DND-41 (cell line): ENCODE measurements around the gene ERGIC1.

Source experiments
- ATAC-seq: fragments of 200-7000 bp; cut with Tn5 transposase; 3 replicates; pipeline ENCODE4 v1.9.1; 2021; ENCODE audit warnings: low read depth; ENCODE audit not compliant: insufficient read depth
- DNase-seq: peaks from one replicate; pipeline ENCODE4 v3.0.0-alpha.2; 2020
- H2AFZ ChIP-seq: 2 replicates; pipeline ENCODE4 v1.6.0; 2012; ENCODE audit warnings: low read depth, low read length
- H3K27ac ChIP-seq: 2 replicates; pipeline ENCODE4 v1.5.1; 2012; ENCODE audit warnings: low read length, inconsistent platforms
- H3K27me3 ChIP-seq: fragments of 200-600 bp; sonication (generic); 2 replicates; pipeline ENCODE4 v1.6.0; 2012; ENCODE audit warnings: low read length, mild to moderate bottlenecking, inconsistent platforms; ENCODE audit not compliant: insufficient read depth, poor library complexity
- H3K36me3 ChIP-seq: 2 replicates; pipeline ENCODE4 v1.5.1; 2012; ENCODE audit warnings: low read length, inconsistent platforms; ENCODE audit not compliant: insufficient read depth
- H3K4me1 ChIP-seq: 2 replicates; pipeline ENCODE4 v1.5.1; 2012; ENCODE audit warnings: mild to moderate bottlenecking, low read length; ENCODE audit not compliant: insufficient read depth
- H3K4me2 ChIP-seq: 2 replicates; pipeline ENCODE4 v1.6.0; 2012; ENCODE audit warnings: mild to moderate bottlenecking, moderate library complexity, low read length, inconsistent platforms; ENCODE audit not compliant: insufficient read depth
- H3K4me3 ChIP-seq, 2 experiments: fragments of 200-600 bp in 1 of 2; shearing (Covaris generic) in 1 of 2; 2 replicates each; pipeline ENCODE4 v1.5.1; 2012 to 2016; ENCODE audit warnings: inconsistent platforms in 2 of 2, low read length in 2 of 2, mild to moderate bottlenecking in 2 of 2, low read depth in 1 of 2, moderate library complexity in 1 of 2
- H3K79me2 ChIP-seq: 2 replicates; pipeline ENCODE4 v1.6.0; 2012; ENCODE audit warnings: low read length, inconsistent platforms; ENCODE audit not compliant: insufficient read depth
- H3K9ac ChIP-seq: 2 replicates; pipeline ENCODE4 v1.6.0; 2012; ENCODE audit warnings: low read depth, mild to moderate bottlenecking, inconsistent platforms, low read length, moderate library complexity
- H3K9me3 ChIP-seq: 2 replicates; pipeline ENCODE4 v1.5.1; 2012; ENCODE audit warnings: low read length, moderate library complexity, mild to moderate bottlenecking, inconsistent platforms; ENCODE audit not compliant: insufficient read depth, severe bottlenecking
- H4K20me1 ChIP-seq: 2 replicates; pipeline ENCODE4 v1.6.0; 2012; ENCODE audit warnings: low read length; ENCODE audit not compliant: insufficient read depth
- EZH2 ChIP-seq: IDR thresholded peaks from 3 replicates; pipeline ENCODE4 v1.6.1; 2012; ENCODE audit warnings: borderline replicate concordance, low read depth, mild to moderate bottlenecking, moderate library complexity, low read length, inconsistent platforms; ENCODE audit not compliant: severe bottlenecking
- TF ChIP-seq, protein P1 (sequence below): IDR thresholded peaks from 2 replicates; pipeline ENCODE4 v1.5.1; 2012; ENCODE audit warnings: borderline replicate concordance, low read length, moderate library complexity, mild to moderate bottlenecking; ENCODE audit not compliant: poor library complexity, severe bottlenecking; ENCODE audit errors: extremely low read depth

ERGIC1 gene

DNA sequence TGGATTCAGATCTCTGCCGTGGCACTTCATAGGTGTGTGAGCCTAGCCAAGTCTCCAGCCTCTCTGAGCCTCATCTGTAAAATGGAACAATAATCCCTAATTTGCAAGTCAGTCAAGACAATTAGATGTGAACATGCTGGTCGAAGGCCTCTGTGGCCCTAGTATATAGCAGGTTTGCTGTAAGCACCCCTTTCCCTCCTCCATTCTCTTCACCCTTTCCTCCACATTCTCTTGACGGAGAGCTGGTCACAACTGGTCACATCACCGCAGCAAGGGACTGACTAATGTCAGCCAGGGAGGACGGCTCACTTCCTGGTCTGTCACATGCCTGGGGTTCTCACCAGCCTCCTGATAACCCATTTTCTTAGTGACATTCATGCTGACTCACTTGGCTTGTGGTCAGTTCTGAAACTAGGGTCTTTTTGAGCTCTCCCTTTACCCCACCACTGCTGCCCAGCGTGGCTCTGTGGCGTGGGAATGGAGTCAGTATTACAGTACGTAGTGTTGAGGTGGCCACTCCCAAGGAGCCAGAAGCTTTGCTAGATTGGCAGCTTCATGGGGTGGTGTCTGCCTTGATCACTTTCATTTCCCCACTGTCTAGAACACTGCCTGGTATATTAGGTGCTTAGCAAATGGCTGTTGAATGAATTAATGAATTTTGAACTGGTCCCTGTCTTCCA lies 47.8 kb downstream of the ERGIC1 start:
- no peak for TF ChIP-seq EZH2
- TF ChIP-seq, protein P1, sequence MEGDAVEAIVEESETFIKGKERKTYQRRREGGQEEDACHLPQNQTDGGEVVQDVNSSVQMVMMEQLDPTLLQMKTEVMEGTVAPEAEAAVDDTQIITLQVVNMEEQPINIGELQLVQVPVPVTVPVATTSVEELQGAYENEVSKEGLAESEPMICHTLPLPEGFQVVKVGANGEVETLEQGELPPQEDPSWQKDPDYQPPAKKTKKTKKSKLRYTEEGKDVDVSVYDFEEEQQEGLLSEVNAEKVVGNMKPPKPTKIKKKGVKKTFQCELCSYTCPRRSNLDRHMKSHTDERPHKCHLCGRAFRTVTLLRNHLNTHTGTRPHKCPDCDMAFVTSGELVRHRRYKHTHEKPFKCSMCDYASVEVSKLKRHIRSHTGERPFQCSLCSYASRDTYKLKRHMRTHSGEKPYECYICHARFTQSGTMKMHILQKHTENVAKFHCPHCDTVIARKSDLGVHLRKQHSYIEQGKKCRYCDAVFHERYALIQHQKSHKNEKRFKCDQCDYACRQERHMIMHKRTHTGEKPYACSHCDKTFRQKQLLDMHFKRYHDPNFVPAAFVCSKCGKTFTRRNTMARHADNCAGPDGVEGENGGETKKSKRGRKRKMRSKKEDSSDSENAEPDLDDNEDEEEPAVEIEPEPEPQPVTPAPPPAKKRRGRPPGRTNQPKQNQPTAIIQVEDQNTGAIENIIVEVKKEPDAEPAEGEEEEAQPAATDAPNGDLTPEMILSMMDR = no peak
- Histone ChIP-seq H3K4me3 (no peak overlapping the region), H3K79me2 (peaks cover 21% of the 10 kb centered on the region), H3K9me3 (no peaks in the 10 kb centered on the region), H3K27me3 (no peaks in the 10 kb centered on the region), H2AFZ (no peak overlapping the region), H3K4me2 (no peak overlapping the region), H3K9ac (no peak overlapping the region), H3K4me1 (no peaks in the 10 kb centered on the region), H3K27ac (no peak overlapping the region), H4K20me1 (peaks cover 35% of the 10 kb centered on the region), H3K36me3 (no peaks in the 10 kb centered on the region)
- DNase-seq (no peak), ATAC-seq (no peak)

DNA sequence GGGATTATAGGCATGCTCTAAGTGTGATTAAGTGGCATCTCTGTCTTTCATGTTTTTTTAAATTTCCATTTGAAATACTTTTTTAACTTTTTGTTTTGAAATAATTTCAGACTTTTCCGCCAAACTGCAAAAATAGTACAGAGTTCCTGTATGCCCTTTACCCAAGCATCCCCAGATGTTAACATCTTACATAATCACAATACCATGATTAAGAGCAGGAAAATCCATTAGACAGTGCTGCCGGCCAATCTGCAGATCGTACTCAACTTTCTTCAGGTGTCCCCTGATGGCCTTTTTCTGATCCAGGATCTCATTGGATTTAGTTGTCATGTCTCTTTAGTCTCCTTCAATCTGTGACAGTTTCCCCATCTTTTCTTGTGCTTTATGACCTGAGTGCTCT lies 49.0 kb downstream of the ERGIC1 start:
- ATAC-seq = no peak
- Histone ChIP-seq H3K27me3 (no peaks in the 10 kb centered on the region), H3K27ac (no peak overlapping the region), H3K36me3 (no peaks in the 10 kb centered on the region), H3K79me2 (peaks cover 17% of the 10 kb centered on the region), H3K4me3 (no peak overlapping the region), H3K9ac (no peak overlapping the region), H4K20me1 (peaks cover 31% of the 10 kb centered on the region), H3K9me3 (no peaks in the 10 kb centered on the region), H3K4me1 (no peaks in the 10 kb centered on the region), H3K4me2 (no peak overlapping the region), H2AFZ (no peak overlapping the region)
- DNase-seq = no peak
- TF ChIP-seq, protein P1 = no peak
- no peak for TF ChIP-seq EZH2

DNA sequence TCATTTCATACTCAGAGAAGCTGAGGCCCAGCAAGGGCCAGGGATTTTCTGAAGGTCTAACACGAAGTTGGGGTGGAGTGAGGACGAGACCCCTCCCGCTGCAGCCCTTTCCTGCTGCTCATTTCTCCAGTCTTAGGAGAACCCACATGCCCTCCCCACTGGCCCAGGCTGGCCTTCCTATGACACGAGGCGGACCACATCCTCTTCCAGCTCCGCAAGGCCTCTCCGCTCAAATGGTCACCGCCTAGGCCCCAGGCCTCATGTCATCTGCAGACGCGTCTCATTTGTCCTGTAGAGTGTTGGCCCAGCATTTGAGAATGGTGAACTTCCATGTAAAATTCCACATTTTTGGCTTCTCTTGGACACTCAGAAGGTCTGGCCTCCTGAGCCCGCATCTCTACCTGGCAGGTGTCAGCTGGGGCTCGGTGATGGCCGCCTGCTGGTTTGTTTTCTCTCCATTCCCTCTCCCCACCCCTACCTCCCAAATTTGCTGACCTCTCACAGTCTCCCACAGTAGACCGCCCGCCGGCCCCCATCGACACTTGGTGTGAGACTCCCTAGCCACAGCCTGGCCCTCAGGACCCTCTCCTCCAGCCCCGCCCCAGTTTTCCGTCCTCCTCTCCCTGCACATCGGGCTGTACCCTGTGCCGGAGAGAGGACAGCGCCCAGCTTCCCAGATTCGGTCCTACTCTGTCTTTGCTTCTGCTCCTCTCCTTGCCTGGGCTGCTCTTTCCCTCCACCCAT lies 51.7 kb downstream of the ERGIC1 start:
- Histone ChIP-seq H3K4me2 (no peak overlapping the region), H3K27ac (no peak overlapping the region), H3K79me2 (peaks cover 12% of the 10 kb centered on the region)

More for the DNA sequence above, 51.7 kb downstream of the ERGIC1 start:
- H3K36me3 ChIP-seq = peaks cover 14% of the 10 kb centered on the region
- ATAC-seq (no peak), DNase-seq (no peak)
- no peak overlapping the region for H3K9ac ChIP-seq
- no peaks in the 10 kb centered on the region for H3K27me3 ChIP-seq
- H3K4me3 ChIP-seq = no peak overlapping the region
- no peak for TF ChIP-seq EZH2
- TF ChIP-seq, protein P1 = no peak
- H2AFZ ChIP-seq = no peak overlapping the region
- peaks cover 28% of the 10 kb centered on the region for H4K20me1 ChIP-seq
- H3K9me3 ChIP-seq = no peaks in the 10 kb centered on the region
- H3K4me1 ChIP-seq = no peaks in the 10 kb centered on the region
